K562 (cell line): ENCODE measurements around the gene DSTYK. TPM values are rescaled to one million over a fixed set of nuclear protein-coding genes. Genes with fewer than 3 reads are reported as not detected.

Source experiments
- ATAC-seq: fragments of 200-7000 bp; cut with Tn5 transposase; 3 replicates; pipeline ENCODE4 v1.9.1; 2020; ENCODE audit warnings: moderate library complexity
- BruUV-seq: library from RNA; stranded (reverse); fragments of 400-500 nt; replicated peaks from 2 replicates; lab custom pipeline; 2021; lab: Mats Ljungman, UMichigan
- CTCF ChIA-PET: fragments of 300-600 bp; formaldehyde crosslinking; extraction: SDS; loops from one replicate; lab custom pipeline; 2021; ENCODE audit warnings: low intra/inter-chr PET ratio; lab: Yijun Ruan, JAX
- POLR2A ChIA-PET: fragments of 300-600, 350-650 bp; sonication (Branson Sonifier 250); formaldehyde crosslinking; extraction: SDS; loops from one replicate; lab custom pipeline; 2021; ENCODE audit warnings: antibody characterized with exemption, inconsistent platforms; lab: Yijun Ruan, JAX
- DNase-seq, 4 experiments: peaks; one replicate each; pipeline versions ENCODE4 v3.0.0 to v3.0.0-alpha.2; 2011 to 2018; ENCODE audit warnings: low spot score in 3 of 4, mixed read lengths in 3 of 4; ENCODE audit errors: extremely low read depth in 1 of 4
- FAIRE-seq: peaks from 2 replicates; lab custom pipeline; 2011; peaks lifted over from hg19 to GRCh38; lab: Jason Lieb, UNC
- H2AFZ ChIP-seq: 2 replicates; pipeline ENCODE4 v1.6.0; 2011; ENCODE audit warnings: low read depth, low read length, control low read depth, inconsistent platforms
- H3K27ac ChIP-seq: fragments of 200-600 bp; 3 replicates; pipeline ENCODE4 v1.8.0; 2011; ENCODE audit warnings: low read depth, mild to moderate bottlenecking, control low read depth, inconsistent platforms, low read length, moderate library complexity, mixed read lengths; ENCODE audit errors: extremely low read depth
- H3K27me3 ChIP-seq, 2 experiments: fragments of 300-600 bp in 1 of 2; 2 replicates in 1 of 2; 3 replicates in 1 of 2; pipeline versions ENCODE4 v1.6.0 to v1.8.0; 2011; ENCODE audit warnings: inconsistent platforms in 2 of 2, low read length in 2 of 2, mild to moderate bottlenecking in 1 of 2, mixed read lengths in 1 of 2, moderate library complexity in 1 of 2; ENCODE audit not compliant: control insufficient read depth in 2 of 2, insufficient read depth in 2 of 2
- H3K36me3 ChIP-seq: fragments of 300-600 bp; 3 replicates; pipeline ENCODE4 v1.8.0; 2011; ENCODE audit warnings: mild to moderate bottlenecking, low read length, inconsistent platforms; ENCODE audit not compliant: control insufficient read depth, insufficient read depth
- H3K4me1 ChIP-seq, 2 experiments: fragments of 200-600 bp in 1 of 2; replicated peaks in 1 of 2; 2 replicates in 1 of 2; 3 replicates in 1 of 2; pipeline versions ENCODE4 v1.5.1 to v1.8.0; 2011; ENCODE audit warnings: inconsistent platforms in 2 of 2, low read length in 2 of 2, mild to moderate bottlenecking in 1 of 2, mixed read lengths in 1 of 2, moderate library complexity in 1 of 2; ENCODE audit not compliant: control insufficient read depth in 2 of 2, insufficient read depth in 2 of 2
- H3K4me2 ChIP-seq: 2 replicates; pipeline ENCODE4 v1.6.1; 2011; ENCODE audit warnings: low read length, control low read depth, inconsistent platforms, mixed read lengths; ENCODE audit not compliant: insufficient read depth
- H3K4me3 ChIP-seq: fragments of 200-600 bp; sonication (generic), shearing (Covaris generic); 2 replicates; pipeline ENCODE4 v1.5.1; 2016; ENCODE audit warnings: control low read depth, inconsistent platforms
- H3K79me2 ChIP-seq: fragments of 200-600 bp; 3 replicates; pipeline ENCODE4 v1.8.0; 2011; ENCODE audit warnings: low read length, inconsistent platforms; ENCODE audit not compliant: control insufficient read depth, insufficient read depth
- H3K9ac ChIP-seq, 2 experiments: 2 replicates each; pipeline versions ENCODE4 v1.6.0 to v1.6.1; 2011; ENCODE audit warnings: low read depth in 2 of 2, low read length in 2 of 2, control low read depth in 1 of 2, inconsistent platforms in 1 of 2, mild to moderate bottlenecking in 1 of 2, mixed read lengths in 1 of 2; ENCODE audit not compliant: insufficient read depth in 1 of 2
- H3K9me1 ChIP-seq: one replicate; pipeline ENCODE4 v1.6.0; 2011; ENCODE audit warnings: inconsistent platforms, mild to moderate bottlenecking, low read length, moderate library complexity; ENCODE audit not compliant: control insufficient read depth, insufficient read depth
- H3K9me3 ChIP-seq: replicated peaks from 2 replicates; pipeline ENCODE4 v1.5.1; 2011; ENCODE audit warnings: low read depth, low read length, inconsistent platforms; ENCODE audit not compliant: control insufficient read depth, insufficient read depth
- H4K20me1 ChIP-seq: replicated peaks from 2 replicates; pipeline ENCODE4 v1.6.1; 2011; ENCODE audit warnings: low read length, inconsistent platforms, mixed read lengths; ENCODE audit not compliant: control insufficient read depth, insufficient read depth
- ATF1 ChIP-seq, 2 experiments: fragments of 450-650 bp in 1 of 2; IDR thresholded peaks; 2 replicates each; pipeline ENCODE4 v1.6.1; 2016; ENCODE audit warnings: missing compliant biosample characterization in 1 of 2, missing genetic modification characterization in 1 of 2
- CREM ChIP-seq: IDR thresholded peaks from 2 replicates; pipeline ENCODE4 v1.6.1; 2014; ENCODE audit warnings: antibody characterized with exemption, low read depth
- CTBP1 ChIP-seq: fragments of 450-650 bp; IDR thresholded peaks from 2 replicates; pipeline ENCODE4 v1.6.1; 2016; ENCODE audit warnings: borderline replicate concordance
- GABPA ChIP-seq: fragments of 200-800 bp; sonication (Bioruptor generic); conservative IDR thresholded peaks from 2 replicates; pipeline ENCODE4 v1.6.1; 2016; ENCODE audit warnings: low read depth, missing genetic modification characterization, missing compliant biosample characterization
- GATAD2B ChIP-seq: fragments of 450-650 bp; IDR thresholded peaks from 2 replicates; pipeline ENCODE4 v1.6.1; 2017; ENCODE audit warnings: mild to moderate bottlenecking, borderline replicate concordance
- LCOR ChIP-seq: sonication (generic); formaldehyde crosslinking; IDR thresholded peaks from 2 replicates; pipeline ENCODE4 v1.8.0; 2022; ENCODE audit warnings: mild to moderate bottlenecking, missing genetic modification reagents
- MNT ChIP-seq, 2 experiments: fragments of 450-650 bp; conservative IDR thresholded peaks; 2 replicates each; pipeline ENCODE4 v1.6.1; 2017; ENCODE audit warnings: mild to moderate bottlenecking in 2 of 2, moderate library complexity in 2 of 2
- NEUROD1 ChIP-seq: fragments of 150-350 bp; IDR thresholded peaks from 2 replicates; pipeline ENCODE4 v1.6.1; 2014; ENCODE audit warnings: borderline replicate concordance, low read length, low read depth; ENCODE audit not compliant: partially characterized antibody
- NFYB ChIP-seq: IDR thresholded peaks from 2 replicates; pipeline ENCODE4 v1.6.1; 2011; ENCODE audit warnings: mild to moderate bottlenecking, moderate library complexity; ENCODE audit not compliant: insufficient read length; ENCODE audit errors: extremely low read depth
- RBBP5 ChIP-seq: fragments of 200-600 bp; sonication (generic); IDR thresholded peaks from 2 replicates; pipeline ENCODE4 v1.6.1; 2012; ENCODE audit warnings: borderline replicate concordance, mild to moderate bottlenecking, low read length, control low read depth, inconsistent platforms; ENCODE audit not compliant: insufficient read depth, poor library complexity, severe bottlenecking
- SRSF9 ChIP-seq: fragments of 200-400 bp; formaldehyde crosslinking; IDR thresholded peaks from 2 replicates; pipeline ENCODE4 v1.6.1; 2017; ENCODE audit warnings: low read depth, low read length, borderline replicate concordance
- UBTF ChIP-seq, 2 experiments: IDR thresholded peaks; 2 replicates each; pipeline ENCODE4 v1.6.1; 2012; ENCODE audit warnings: improper control_type of control experiment in 2 of 2, low read depth in 2 of 2, low read length in 2 of 2, borderline replicate concordance in 1 of 2
- ZBTB1 ChIP-seq: sonication (generic); formaldehyde crosslinking; IDR thresholded peaks from 2 replicates; pipeline ENCODE4 v1.8.1; 2023; ENCODE audit warnings: missing genetic modification reagents, low read depth, mild to moderate bottlenecking, borderline replicate concordance
- ZBTB7A ChIP-seq: IDR thresholded peaks from 2 replicates; pipeline ENCODE4 v1.6.1; 2011; ENCODE audit warnings: low read depth, mild to moderate bottlenecking, low read length, moderate library complexity, borderline replicate concordance; ENCODE audit not compliant: control insufficient read depth
- ZNF583 ChIP-seq: fragments of 250-450 bp; sonication (Bioruptor Pico); IDR thresholded peaks from 2 replicates; pipeline ENCODE4 v1.4.0; 2020
- ZNF766 ChIP-seq: fragments of 200-800 bp; sonication (Bioruptor generic); conservative IDR thresholded peaks from 2 replicates; pipeline ENCODE4 v1.6.1; 2016; ENCODE audit warnings: missing genetic modification characterization, missing compliant biosample characterization
- WGBS: fragments of 100-300 bp; shearing (Covaris generic); methylation state at CpG from one replicate; pipeline ENCODE4 v1.1.6; 2016; ENCODE audit warnings: low coverage, mixed read lengths; ENCODE audit not compliant: insufficient coverage; ENCODE audit errors: missing lambda C conversion rate; 5-methylcytosine and 5-hydroxymethylcytosine counted together
- in situ Hi-C: fragments of 300-500 bp; cut with MboI; formaldehyde crosslinking; loops from 4 replicates; pipeline ENCODE4 v1.15.0; 2018; ENCODE audit warnings: inconsistent platforms, mixed read lengths
- intact Hi-C: fragments of 100-400 bp; cut with micrococcal nuclease; formaldehyde crosslinking; loops from 2 replicates; pipeline ENCODE4 v1.14.2; 2022
- polyA plus RNA-seq, 8 experiments: library from polyadenylated mRNA; depleted of rRNA in 4 of 8; stranded (reverse) in 5 of 8; unstranded in 3 of 8; fragments of >200 nt; fragmentation: Nextera tagmentation in 2 of 8; fragmentation: Illumina TruSeq in 1 of 8; extraction: Ambion mirVana in 2 of 8; extraction: Trizol in 1 of 8; gene quantifications; 2 replicates each; pipeline versions ENCODE4 v1.2.1 to v1.2.3, GENCODE V29; 2011 to 2014; ENCODE audit warnings: inconsistent platforms in 1 of 8, missing spikeins in 1 of 8
- total RNA-seq, 7 experiments: library from RNA; depleted of rRNA in 6 of 7; stranded (reverse); fragments of >200 nt in 6 of 7; fragmentation: Illumina TruSeq in 2 of 7; extraction: Trizol in 2 of 7; gene quantifications; 2 replicates each; pipeline versions ENCODE4 v1.2.1 to v1.2.3, GENCODE V29; 2011 to 2021; ENCODE audit warnings: low replicate concordance in 1 of 7

DSTYK gene
- total and polyA plus RNA-seq, 9 of the 15 experiments (the other 6 are each of a cell fraction or from before 2014, with no cell fraction given): 4.2 to 7.1 (median 6.2) TPM

GRCh38 chr1:205228093-205228521, 16.6 kb upstream of the DSTYK start (continued):
- TF ChIP-seq GABPA (tag): 0 out of 2 replicates have a peak, but pooled peaks have one; percentile 24
- TF ChIP-seq SRSF9: no peak
- TF ChIP-seq UBTF (IDR thresholded peaks at IDR 0.05; ENCODE audit: borderline replicate concordance in 1 of 2, low read depth in 2 of 2, low read length in 2 of 2): peak in 1 of 2 experiments; percentile 22; a peak in 1 of 4 replicates
- peak; percentile 53 for TF ChIP-seq RBBP5

- ATAC-seq (peak; percentile 96), DNase-seq (peak; percentile 95 to 100 (median 99)), FAIRE-seq (peak; percentile 23)
- H3K4me2 ChIP-seq: peak within 1 kb of the TSS; percentile 81
- no peaks in the 10 kb centered on the region for H3K9me3 ChIP-seq
- 1% methylated on average over 36 of the region's 44 CpGs for WGBS
- H3K79me2 ChIP-seq: no peaks in the 10 kb centered on the region
- no peaks in the 10 kb centered on the region; the same call in 1 of the 2 replicates for H4K20me1 ChIP-seq
- H3K9ac ChIP-seq: peak within 1 kb of the TSS in 1 of 2 experiments; percentile 87; a peak in 2 of 4 replicates
- peak within 1 kb of the TSS; percentile 47 for H3K4me3 ChIP-seq
- no peaks in the 10 kb centered on the region for H3K9me1 ChIP-seq
- peak within 1 kb of the TSS; percentile 91 for H2AFZ ChIP-seq
- no peaks in the 10 kb centered on the region for H3K36me3 ChIP-seq
- POLR2A ChIA-PET: interaction anchor here (0.6 to 3.0 kb wide), 10 partner anchors 9 to 82 kb away, joined by 3 to 19 read pairs (median 3); no protein-coding TSS in a partner anchor
- H3K27me3 ChIP-seq: peaks cover 3 to 13% of the 10 kb centered on the region in 2 experiments; a peak in 4 of 5 replicates
- H3K27ac ChIP-seq: no peak within 1 kb of the TSS
- H3K4me1 ChIP-seq: peaks cover 27 to 29% of the 10 kb centered on the region in 2 experiments
- intact Hi-C loops (no loop called here), in situ Hi-C loops (no loop called here)
- CTCF ChIA-PET: interaction anchor here (1.1 kb wide), 1 partner anchor 29 kb away, joined by 3 read pairs; no protein-coding TSS in a partner anchor
- BruUV-seq: no TSS peak
- TF ChIP-seq MNT (conservative IDR thresholded peaks at IDR 0.05) (0 out of 4 replicates have a peak, but pooled peaks of 1 of the 2 experiments have one; percentile 23), ZNF583 (CRISPR knock-in tag) (no peak), ZNF766 (CRISPR knock-in tag) (no peak), NEUROD1 (peak; percentile 70), RBBP5 (peak; percentile 54), CREM (peak; percentile 81), ZBTB7A (peak; percentile 63; the same call in 1 of the 2 replicates), LCOR (peak; percentile 83; the same call in 1 of the 2 replicates), CTBP1 (peak; percentile 78), ZBTB1 (peak; percentile 90), NFYB (peak; percentile 93), GATAD2B (0 out of 2 replicates have a peak, but pooled peaks have one; percentile 58), ATF1 (CRISPR knock-in tag; IDR thresholded peaks at IDR 0.05) (no peak), ATF1 (tag; IDR thresholded peaks at IDR 0.05) (peak; percentile 59)
Measured at GRCh38 chr1:205227584-205228013, 16.1 kb upstream of the DSTYK start, which contains the start of gene TMCC2. Gene TMCC2, plus strand, starts transcription at chr1:205227946. Its CDS starts 619 bp downstream, at chr1:205228565.
